Gastroesophageal sphincter (tissue), 4 donors: ENCODE measurements around the gene FAM13A. TPM values are rescaled to one million over a fixed set of nuclear protein-coding genes. Genes with fewer than 3 reads are reported as not detected.

ENCODE experiments used
- ATAC-seq: fragments of 150-250 bp; one replicate; pipeline ENCODE4 v1.9.1; 2016; ENCODE audit warnings: mild to moderate bottlenecking, moderate library complexity
- H3K27ac ChIP-seq, 4 donors: fragments of 200-600 bp; sonication (generic) in 3 of 4; 1 replicate in 3 of 4; 2 replicates in 1 of 4; pipeline ENCODE4 v1.5.1; 2016 to 2019
- H3K27me3 ChIP-seq: fragments of 200-600 bp; sonication (generic); one replicate; pipeline ENCODE4 v1.5.1; 2019
- H3K36me3 ChIP-seq, 2 donors: fragments of 200-600 bp; sonication (generic); one replicate each; pipeline ENCODE4 v1.5.1; 2019; ENCODE audit warnings: control low read depth in 1 of 2
- H3K4me1 ChIP-seq, 3 donors: fragments of 200-600 bp; sonication (generic); 1 replicate in 2 of 3; 2 replicates in 1 of 3; pipeline ENCODE4 v1.5.1; 2016 to 2019; ENCODE audit warnings: control low read depth in 2 of 3
- H3K4me3 ChIP-seq, 2 donors: fragments of 200-600 bp; sonication (generic); one replicate each; pipeline ENCODE4 v1.5.1; 2019; ENCODE audit warnings: mild to moderate bottlenecking in 1 of 2, moderate library complexity in 1 of 2
- H3K9me3 ChIP-seq, 3 donors: fragments of 200-600 bp; sonication (generic); one replicate each; pipeline ENCODE4 v1.5.1; 2017 to 2019; ENCODE audit warnings: control low read depth in 2 of 3
- EP300 ChIP-seq: sonication (generic); formaldehyde crosslinking; IDR thresholded peaks from one replicate; pipeline ENCODE4 v1.6.1; 2017; ENCODE audit warnings: antibody characterized with exemption, mild to moderate bottlenecking
- POLR2A ChIP-seq, 2 donors: fragments of 450-650 bp; IDR thresholded peaks; one replicate each; pipeline ENCODE4 v1.6.1; 2017; ENCODE audit warnings: antibody characterized with exemption in 2 of 2, mild to moderate bottlenecking in 2 of 2, moderate library complexity in 1 of 2
- POLR2AphosphoS5 ChIP-seq: sonication (generic); formaldehyde crosslinking; IDR thresholded peaks from one replicate; pipeline ENCODE4 v1.6.1; 2017; ENCODE audit warnings: antibody characterized with exemption
- WGBS, 2 donors: methylation state at CpG; one replicate each; pipeline ENCODE4 v1.1.5; 2018; ENCODE audit warnings: low coverage in 1 of 2; 5-methylcytosine and 5-hydroxymethylcytosine counted together
- total RNA-seq, 4 donors: library from RNA; depleted of rRNA; stranded (reverse); fragments of >200 nt; gene quantifications; one replicate each; pipeline ENCODE4 v1.1.0, GENCODE V29; 2016
- TF ChIP-seq, protein P1 (sequence below), 4 experiments: fragments of 200-600 bp in 2 of 4; fragments of 450-650 bp in 2 of 4; sonication (generic) in 1 of 4; IDR thresholded peaks; one replicate each; pipeline ENCODE4 v1.5.1; 2017 to 2019; ENCODE audit warnings: antibody characterized with exemption in 4 of 4, mild to moderate bottlenecking in 2 of 4, moderate library complexity in 2 of 4

FAM13A gene
- total RNA-seq, 4 donors from 2014 or later: 22.8 to 46.9 (median 35.2) TPM

DNA sequence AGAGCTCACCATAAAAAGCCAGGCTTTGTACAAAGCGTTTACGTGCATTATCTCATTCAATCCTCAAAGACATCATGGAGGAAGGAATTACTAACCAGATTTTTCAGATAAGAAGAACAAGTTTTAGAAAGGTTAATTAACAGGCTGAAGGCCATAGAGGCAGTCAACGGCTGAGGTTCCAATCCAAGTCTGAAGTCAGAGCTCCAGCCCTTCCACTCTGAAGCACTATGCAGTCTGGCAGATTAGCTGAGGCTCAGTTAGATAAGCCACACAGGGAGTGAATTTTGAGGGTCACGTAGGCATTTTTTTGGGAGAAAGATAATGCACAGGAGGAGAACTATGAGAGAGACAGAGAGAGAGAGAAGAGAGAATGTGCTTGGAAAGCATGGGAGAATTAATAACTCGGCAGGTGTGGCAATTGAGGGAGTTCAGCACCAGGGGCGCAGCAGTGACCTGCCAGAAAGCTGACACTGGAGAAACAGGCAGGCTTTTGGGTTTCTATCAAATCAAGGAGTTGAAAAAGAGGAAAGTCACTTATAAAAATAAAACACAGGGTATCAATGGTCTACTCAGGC lies 242.9 kb downstream of the FAM13A start:
- no peaks in the 10 kb centered on the region for H3K27me3 ChIP-seq
- H3K27ac ChIP-seq: no peak overlapping the region
- peaks cover 0 to 56% (median 6%) of the 10 kb centered on the region in 3 donors for H3K4me1 ChIP-seq
- 75 to 86% methylated on average over 5 to 6 of the region's 6 CpGs for WGBS, 2 donors
- no peaks in the 10 kb centered on the region for H3K9me3 ChIP-seq
- no peak for TF ChIP-seq EP300
- H3K36me3 ChIP-seq: no peaks in the 10 kb centered on the region
- ATAC-seq: no peak
- H3K4me3 ChIP-seq: no peak overlapping the region

DNA sequence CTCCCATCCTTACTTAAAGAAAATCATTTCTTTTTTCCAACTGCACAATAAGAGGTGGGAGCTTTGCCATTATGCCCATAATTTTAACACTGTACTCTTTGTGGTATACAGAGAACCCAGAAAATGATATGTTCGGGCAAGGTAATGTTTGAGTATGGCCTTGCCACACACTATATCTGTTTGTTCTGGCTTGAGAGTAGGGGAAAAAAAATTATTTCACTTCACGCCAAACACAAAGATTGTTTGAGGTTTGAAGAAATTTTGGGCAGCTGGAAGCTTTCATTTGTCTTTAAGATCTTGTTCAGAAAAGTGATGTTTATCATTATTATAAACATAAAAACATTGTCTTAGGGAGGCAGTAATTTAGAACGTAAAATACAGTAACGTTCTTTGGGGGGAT lies 244.0 kb downstream of the FAM13A start:
- no peak overlapping the region for H3K27ac ChIP-seq
- no peak overlapping the region for H3K4me3 ChIP-seq
- no peaks in the 10 kb centered on the region for H3K36me3 ChIP-seq
- 83 to 89% methylated on average over 4 of the region's 4 CpGs for WGBS, 2 donors
- peaks cover 0 to 54% (median 0%) of the 10 kb centered on the region in 3 donors for H3K4me1 ChIP-seq
- no peaks in the 10 kb centered on the region for H3K27me3 ChIP-seq
- no peak for ATAC-seq
- no peaks in the 10 kb centered on the region for H3K9me3 ChIP-seq
- TF ChIP-seq, protein P1, sequence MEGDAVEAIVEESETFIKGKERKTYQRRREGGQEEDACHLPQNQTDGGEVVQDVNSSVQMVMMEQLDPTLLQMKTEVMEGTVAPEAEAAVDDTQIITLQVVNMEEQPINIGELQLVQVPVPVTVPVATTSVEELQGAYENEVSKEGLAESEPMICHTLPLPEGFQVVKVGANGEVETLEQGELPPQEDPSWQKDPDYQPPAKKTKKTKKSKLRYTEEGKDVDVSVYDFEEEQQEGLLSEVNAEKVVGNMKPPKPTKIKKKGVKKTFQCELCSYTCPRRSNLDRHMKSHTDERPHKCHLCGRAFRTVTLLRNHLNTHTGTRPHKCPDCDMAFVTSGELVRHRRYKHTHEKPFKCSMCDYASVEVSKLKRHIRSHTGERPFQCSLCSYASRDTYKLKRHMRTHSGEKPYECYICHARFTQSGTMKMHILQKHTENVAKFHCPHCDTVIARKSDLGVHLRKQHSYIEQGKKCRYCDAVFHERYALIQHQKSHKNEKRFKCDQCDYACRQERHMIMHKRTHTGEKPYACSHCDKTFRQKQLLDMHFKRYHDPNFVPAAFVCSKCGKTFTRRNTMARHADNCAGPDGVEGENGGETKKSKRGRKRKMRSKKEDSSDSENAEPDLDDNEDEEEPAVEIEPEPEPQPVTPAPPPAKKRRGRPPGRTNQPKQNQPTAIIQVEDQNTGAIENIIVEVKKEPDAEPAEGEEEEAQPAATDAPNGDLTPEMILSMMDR (IDR thresholded peaks at IDR 0.05): no peak
- TF ChIP-seq EP300 (no peak), POLR2AphosphoS5 (no peak), POLR2A (IDR thresholded peaks at IDR 0.05) (no peak)

DNA sequence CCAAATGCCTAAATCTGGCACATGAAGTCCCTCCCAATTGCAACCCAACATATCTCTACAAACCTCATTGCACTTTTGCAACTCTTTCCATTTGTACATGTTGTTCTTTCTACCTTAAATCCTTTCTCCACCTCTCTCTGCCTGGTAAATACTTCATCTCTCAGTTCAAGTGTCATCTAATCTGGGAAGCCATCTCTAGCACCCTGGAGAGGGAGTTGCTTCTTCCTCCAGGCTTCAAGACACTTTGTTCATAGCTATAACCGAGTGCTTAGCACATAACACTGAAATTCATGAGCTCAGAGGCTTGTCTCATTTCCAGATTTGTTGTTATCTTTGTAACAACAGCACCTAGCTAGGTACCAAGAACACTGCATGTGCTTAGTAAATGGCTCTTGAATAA lies 244.6 kb downstream of the FAM13A start:
- 67 to 100% methylated on average over 1 of the region's 1 CpG for WGBS, 2 donors
- no peak for ATAC-seq

DNA sequence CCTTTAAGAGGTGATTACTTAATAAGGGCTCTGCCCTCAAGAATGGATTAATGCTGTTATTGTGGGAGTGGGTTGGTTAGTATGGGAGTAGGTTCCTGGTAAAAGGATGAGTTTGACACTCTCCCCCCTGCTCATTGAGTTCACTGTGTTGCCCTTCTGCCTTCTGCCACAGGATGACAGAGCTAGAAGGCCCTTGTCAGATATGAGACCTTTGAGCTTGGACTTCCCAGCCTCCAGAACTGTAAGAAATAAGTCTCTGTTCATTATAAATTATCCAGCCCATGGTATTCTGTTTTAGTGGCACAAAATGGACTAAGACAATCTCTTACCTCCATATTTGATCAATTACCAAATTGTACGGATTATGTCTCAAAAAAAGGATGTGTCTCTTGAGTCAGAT lies 245.1 kb downstream of the FAM13A start:
- ATAC-seq: no peak
- WGBS, 2 donors: 86 to 100% methylated on average over 1 of the region's 1 CpG
- Histone ChIP-seq H3K4me3 (no peak overlapping the region), H3K36me3 (no peaks in the 10 kb centered on the region), H3K4me1 (peaks cover 0 to 54% (median 0%) of the 10 kb centered on the region in 3 donors), H3K27ac (no peak overlapping the region), H3K9me3 (no peaks in the 10 kb centered on the region), H3K27me3 (no peaks in the 10 kb centered on the region)
- TF ChIP-seq, protein P1 (IDR thresholded peaks at IDR 0.05): no peak
- TF ChIP-seq EP300 (no peak), POLR2AphosphoS5 (no peak), POLR2A (IDR thresholded peaks at IDR 0.05) (no peak)

More for the DNA sequence above, 244.6 kb downstream of the FAM13A start:
- Histone ChIP-seq H3K27me3 (no peaks in the 10 kb centered on the region), H3K9me3 (no peaks in the 10 kb centered on the region), H3K4me3 (no peak overlapping the region), H3K27ac (no peak overlapping the region), H3K36me3 (no peaks in the 10 kb centered on the region), H3K4me1 (peaks cover 0 to 54% (median 0%) of the 10 kb centered on the region in 3 donors)
- TF ChIP-seq POLR2AphosphoS5 (no peak), EP300 (no peak), POLR2A (IDR thresholded peaks at IDR 0.05) (no peak)
- TF ChIP-seq, protein P1 (IDR thresholded peaks at IDR 0.05): no peak

DNA sequence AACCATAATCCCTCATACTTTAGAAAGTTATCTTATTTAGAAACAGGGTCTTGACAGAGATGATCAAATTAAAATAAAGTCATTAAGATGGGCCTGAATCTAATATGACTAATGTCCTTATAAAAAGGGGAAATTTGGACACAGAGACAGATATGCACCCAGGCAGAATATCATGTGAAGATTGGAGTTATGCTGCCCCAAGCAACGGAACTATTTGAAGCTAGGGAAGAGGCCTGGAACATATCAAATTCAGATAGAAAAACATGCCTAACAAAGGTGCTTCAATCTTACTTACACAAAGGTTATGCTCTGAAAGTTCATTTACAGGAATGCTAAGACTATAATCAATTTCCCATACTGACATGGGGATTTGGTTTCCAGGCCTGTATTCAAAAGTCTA lies 246.7 kb downstream of the FAM13A start:
- Histone ChIP-seq H3K27me3 (no peaks in the 10 kb centered on the region), H3K9me3 (no peaks in the 10 kb centered on the region), H3K36me3 (no peaks in the 10 kb centered on the region), H3K27ac (no peak overlapping the region), H3K4me3 (no peak overlapping the region), H3K4me1 (peaks cover 0 to 48% (median 0%) of the 10 kb centered on the region in 3 donors)
- TF ChIP-seq POLR2AphosphoS5: no peak
- TF ChIP-seq EP300: no peak
- no peak for TF ChIP-seq POLR2A (IDR thresholded peaks at IDR 0.05)
- TF ChIP-seq, protein P1 (IDR thresholded peaks at IDR 0.05): no peak
- ATAC-seq: no peak
- 63 to 65% methylated on average over 1 of the region's 1 CpG for WGBS, 2 donors
